GM10266 (cell line): Measurements from ENCODE around the gene BMPR1B.

ENCODE experiments used
- DNase-seq: peaks from one replicate; pipeline ENCODE4 v3.0.0; 2012; ENCODE audit errors: extremely low spot score
- TF ChIP-seq, protein P1 (sequence below): IDR thresholded peaks from 2 replicates; pipeline ENCODE4 v1.5.1; 2012; ENCODE audit warnings: mild to moderate bottlenecking, low read depth; ENCODE audit not compliant: control insufficient read depth, insufficient read depth; ENCODE audit errors: missing control alignments

BMPR1B gene

DNA sequence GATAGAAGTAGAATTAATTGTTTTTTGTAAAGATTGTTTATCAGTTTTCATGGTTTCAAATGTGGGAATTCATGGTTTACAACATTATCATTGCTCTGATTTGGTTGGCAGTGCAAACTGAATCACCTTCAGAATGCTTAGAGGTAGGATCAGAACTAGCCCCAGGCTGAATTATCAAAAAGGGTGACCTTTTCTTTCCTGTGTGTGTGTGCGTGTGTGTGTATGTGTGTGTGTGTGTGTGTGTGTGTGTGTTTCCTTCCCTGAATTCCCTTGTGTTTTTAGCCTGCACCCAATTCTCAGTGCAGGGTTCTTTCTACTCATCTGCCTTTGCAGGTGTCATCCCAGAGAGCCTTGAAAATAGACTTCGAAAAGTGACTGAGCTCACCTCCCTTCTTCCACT is 125.0 kb downstream of the BMPR1B start:
- DNase-seq = no peak
- TF ChIP-seq, protein P1, sequence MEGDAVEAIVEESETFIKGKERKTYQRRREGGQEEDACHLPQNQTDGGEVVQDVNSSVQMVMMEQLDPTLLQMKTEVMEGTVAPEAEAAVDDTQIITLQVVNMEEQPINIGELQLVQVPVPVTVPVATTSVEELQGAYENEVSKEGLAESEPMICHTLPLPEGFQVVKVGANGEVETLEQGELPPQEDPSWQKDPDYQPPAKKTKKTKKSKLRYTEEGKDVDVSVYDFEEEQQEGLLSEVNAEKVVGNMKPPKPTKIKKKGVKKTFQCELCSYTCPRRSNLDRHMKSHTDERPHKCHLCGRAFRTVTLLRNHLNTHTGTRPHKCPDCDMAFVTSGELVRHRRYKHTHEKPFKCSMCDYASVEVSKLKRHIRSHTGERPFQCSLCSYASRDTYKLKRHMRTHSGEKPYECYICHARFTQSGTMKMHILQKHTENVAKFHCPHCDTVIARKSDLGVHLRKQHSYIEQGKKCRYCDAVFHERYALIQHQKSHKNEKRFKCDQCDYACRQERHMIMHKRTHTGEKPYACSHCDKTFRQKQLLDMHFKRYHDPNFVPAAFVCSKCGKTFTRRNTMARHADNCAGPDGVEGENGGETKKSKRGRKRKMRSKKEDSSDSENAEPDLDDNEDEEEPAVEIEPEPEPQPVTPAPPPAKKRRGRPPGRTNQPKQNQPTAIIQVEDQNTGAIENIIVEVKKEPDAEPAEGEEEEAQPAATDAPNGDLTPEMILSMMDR = no peak

DNA sequence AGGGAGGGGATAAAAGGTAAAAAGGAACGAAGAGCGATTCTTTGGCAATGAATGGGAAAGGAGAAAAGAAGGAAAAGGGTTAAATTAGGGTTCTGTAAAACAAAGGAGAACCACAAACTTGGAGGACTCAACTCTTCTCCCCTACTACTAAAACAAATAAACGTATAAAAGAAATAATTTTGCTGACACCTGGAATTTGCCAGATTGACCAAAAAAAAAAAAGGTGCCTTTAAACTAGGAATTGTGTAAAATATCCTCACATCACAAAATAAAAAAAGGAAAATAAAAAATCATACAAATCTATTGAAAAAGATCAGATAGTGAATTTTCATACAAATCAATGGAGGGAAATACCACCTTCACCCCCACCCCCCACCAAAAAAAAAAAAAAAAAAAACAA is 129.3 kb downstream of the BMPR1B start:
- TF ChIP-seq, protein P1 = no peak
- no peak for DNase-seq

DNA sequence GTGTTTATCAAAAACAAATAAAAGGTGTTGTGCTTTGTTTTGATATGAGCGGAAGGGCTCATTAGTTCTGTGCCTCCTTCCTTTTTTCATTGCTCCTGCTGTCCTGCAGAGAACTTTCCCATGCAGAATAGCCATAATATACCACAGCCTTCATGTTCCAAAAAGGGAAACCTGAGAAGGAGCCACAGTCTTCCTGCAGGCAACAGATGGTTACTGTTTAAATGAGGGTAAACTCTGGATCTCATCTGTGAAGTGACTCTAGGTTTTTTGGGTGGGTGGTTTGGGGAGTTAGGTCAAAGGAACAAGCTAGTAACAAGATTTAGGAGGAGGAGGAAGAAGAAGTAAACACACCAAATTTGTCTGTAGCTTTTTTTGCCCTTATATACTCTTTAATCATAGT is 131.8 kb downstream of the BMPR1B start:
- no peak for DNase-seq
- TF ChIP-seq, protein P1 = no peak

DNA sequence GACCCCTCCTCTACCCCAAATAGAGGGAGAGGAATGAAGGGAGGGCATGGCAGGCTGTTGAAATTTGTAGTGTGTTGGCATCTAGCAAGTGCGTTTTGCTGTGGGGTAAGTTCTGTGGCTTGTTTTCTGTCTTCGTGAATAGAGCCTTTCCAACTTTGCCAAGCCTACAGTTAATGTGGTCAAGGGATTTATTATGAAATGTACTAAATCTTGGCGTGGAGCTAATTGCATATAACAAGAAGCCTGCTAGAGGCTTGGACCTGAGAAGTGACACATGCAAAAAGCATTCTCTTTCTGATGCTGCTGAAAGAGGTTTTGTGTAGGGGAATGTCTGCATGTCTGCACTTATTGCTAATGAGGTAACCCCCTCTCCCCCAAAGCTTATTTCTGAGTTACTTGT is 132.2 kb downstream of the BMPR1B start:
- DNase-seq = no peak
- TF ChIP-seq, protein P1 = no peak

DNA sequence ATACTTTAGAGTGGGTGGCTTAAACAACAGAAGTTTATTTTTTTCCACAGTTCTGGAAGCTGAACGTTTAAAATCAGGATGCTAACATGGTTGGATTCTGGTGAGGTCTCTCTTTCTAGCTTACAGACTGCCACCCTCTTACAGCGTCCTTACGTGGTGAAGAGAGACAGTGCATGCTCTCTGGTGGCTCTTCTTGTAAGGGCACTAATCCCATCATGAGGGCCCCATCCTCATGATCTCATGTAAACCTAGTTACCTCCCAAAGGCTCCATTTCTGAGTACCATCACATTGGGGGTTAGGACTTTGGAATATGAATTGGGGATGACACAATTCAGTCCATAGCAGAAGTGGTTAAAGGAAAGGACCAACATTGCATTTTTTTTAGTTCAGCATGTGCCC is 132.8 kb downstream of the BMPR1B start:
- DNase-seq = no peak
- TF ChIP-seq, protein P1 = no peak

DNA sequence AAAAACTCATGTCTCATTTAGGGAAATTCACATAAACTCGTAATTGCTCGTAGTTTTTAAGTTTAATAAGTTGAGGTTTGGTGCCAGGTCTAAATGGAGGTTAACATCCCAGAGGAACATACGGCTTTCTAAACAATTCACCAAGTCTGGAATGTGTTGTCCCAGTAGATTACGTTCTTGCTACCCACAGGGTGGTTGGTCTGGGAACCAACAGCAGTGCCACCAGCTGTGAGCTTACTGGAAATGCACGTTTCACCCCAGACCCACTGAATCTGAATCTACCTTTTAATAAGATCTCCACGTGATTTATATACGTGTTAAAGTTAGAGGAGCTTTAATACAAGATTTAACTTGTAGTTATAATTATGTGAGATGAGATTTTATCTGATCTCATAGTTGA is 134.3 kb downstream of the BMPR1B start:
- TF ChIP-seq, protein P1 = no peak
- DNase-seq = no peak

DNA sequence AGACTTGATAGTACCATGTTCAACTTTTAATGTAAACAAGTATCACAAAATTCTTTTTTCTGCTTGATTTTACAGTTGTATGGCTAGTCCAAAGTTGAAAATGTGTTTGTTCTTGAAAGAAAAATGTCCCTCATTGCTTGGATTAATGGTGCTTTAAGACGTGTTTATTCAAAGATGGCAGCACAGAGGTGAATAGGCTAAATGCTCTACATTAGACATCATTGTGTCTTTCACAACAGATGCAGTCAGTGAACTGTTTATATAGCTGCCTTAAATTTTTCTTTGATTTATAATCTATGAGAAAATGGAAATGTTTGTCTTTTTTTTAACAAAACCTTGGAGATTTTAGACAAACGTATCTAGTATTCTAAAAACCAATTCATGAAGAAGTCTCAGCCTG is 137.3 kb downstream of the BMPR1B start:
- DNase-seq = no peak
- TF ChIP-seq, protein P1 = no peak
